Kidney tubule cell (primary cell): Measurements from ENCODE around the gene METAP2.
"Not testable (repeated sequence)": the region's sequence is repeated elsewhere in the genome, so short reads cannot be mapped to it uniquely, and the experiment has no call there.

Experiments
- DNase-seq: peaks from one replicate; pipeline ENCODE4 v3.0.0-alpha.2; 2018; ENCODE audit warnings: low spot score

Gene METAP2

DNA sequence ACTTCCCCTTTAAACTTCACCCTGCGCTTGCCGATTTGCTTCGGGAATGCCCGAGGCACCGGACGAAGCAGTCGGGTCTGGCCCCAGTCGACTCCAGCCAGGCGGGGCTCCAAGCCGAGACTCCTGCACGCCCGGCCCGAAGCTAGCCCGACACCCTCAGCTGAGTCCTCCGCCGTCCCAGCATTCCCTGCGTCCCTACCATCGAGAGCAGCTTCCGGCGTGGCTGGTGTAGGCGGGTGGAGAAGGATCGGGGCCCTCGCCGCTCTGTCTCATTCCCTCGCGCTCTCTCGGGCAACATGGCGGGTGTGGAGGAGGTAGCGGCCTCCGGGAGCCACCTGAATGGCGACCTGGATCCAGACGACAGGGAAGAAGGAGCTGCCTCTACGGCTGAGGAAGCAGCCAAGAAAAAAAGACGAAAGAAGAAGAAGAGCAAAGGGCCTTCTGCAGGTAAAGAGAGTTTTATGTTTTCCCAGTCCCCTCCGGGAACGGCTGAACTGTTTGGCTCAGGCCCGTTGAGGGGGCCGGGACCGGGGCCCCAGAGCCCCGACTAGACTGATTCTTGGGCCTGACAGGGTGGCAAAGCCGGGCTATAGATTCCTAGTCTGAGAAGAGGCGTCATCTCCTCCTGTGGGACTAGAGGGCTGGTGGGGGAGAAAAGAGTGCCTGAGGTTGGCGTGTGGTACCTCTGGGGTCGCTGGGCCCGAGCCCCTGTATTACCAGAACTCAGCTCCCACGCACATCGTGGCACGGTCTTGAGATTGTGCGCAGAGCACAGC, at the start of gene METAP2:
METAP2 (plus strand) TSS at position 269 of the 776 bp plus-strand sequence; CDS start at position 297, 28 bp downstream.
- peak; percentile 98 for DNase-seq

DNA sequence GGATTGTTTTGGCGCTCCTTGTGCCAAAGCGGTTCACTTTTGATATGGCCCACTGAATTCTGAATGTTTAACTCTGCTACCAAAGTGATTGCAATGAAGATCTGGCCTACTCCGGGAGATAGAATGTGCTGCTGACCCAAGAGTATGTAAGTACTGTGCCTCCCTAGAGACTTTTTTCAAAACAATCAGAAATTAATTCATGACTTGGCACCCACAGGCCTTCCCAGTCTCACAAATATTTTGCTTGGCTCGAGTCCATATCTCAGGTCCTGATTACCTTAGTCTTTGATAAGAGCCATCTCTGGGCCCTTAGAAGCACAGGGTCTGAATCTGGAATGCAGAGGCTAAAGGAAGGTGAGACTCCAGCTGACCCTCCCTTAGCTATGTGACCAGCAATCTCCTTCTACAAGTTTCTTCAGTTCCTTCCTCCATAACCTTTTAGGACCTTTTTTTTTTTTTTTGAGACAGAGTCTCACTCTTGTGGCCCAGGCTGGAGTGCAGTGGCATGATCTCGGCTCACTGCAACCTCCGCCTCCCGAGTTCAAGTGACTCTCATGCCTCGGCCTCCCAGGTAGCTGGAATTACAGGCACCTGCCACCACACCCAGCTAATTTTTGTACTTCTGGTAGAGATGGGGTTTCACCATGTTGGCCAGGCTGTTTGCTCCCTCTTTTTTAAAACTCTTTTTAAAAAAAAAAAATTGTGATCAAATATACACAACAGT, 49.5 kb upstream of the METAP2 start:
- peak; percentile 15 for DNase-seq

DNA sequence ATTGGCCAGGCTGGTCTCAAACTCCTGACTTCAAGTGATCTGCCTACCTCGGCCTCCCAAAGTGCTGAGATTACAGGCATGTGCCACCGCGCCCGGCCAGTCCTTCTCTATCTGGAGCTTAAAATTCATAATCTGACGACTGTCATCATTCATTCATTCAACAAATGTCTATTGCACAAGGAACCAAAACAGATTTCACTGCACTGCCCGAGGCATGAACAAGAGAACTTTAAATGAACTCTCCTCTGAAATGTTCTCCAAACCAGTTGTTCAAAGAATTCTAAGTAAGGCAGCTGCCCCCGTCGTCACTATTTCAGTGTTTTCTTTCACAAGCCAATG, 44.8 kb upstream of the METAP2 start:
- DNase-seq = no peak

DNA sequence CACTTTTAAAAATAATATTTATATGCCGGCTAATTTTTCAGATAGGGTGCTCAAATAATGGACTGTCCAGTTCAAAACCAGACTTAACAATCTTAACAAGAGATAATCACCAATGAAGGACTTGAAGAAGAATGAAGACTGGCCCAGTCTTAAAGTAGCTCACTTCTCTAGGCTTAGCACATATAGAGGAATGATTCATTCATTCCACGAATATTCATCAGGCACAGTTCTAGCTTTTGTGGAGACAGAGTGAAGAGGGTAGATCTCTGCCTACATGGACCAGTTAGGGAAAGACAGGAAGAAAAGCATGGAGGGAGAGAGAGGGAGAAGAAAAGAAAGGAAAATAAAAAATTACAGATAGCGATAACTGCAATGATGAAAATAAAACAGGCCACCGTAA, 42.8 kb upstream of the METAP2 start:
- no peak for DNase-seq

DNA sequence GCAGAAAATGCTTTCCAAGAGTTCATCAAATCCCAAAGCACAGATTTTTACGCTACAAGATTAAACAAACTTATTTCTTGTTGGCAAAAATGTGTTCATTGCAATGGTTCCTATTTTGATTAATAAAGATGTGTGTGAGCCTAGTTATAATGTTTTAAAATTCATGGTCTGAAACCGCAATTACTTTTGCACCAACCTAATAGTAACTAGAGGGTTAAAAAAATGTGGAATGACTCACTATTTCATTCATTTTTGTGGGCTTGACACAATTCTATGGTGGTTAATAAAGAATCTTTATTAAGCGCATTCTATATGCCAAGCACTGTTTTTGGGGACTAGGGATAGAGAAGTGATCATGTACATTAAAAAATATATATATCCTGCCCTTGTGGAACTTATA, 38.6 kb upstream of the METAP2 start:
- DNase-seq = no peak

DNA sequence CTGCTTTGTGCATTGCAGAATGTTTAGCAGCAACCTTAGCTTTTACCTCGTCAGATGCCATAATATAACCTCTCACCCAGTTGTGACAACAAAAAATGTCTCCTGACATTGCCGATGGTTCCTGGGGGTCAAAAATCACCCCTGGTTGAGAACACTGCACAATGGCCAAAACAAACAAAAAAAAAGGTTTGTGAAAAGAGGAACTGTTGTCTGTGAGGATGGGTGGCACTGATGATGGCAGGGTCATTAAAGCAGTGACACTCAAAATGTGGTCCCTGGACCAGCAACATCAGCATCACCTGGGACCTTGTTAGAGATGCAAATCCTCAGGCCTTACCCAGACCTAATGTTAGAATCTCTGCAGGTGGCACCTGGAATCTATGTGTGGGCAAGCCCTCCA, 36.4 kb upstream of the METAP2 start:
- no peak for DNase-seq

DNA sequence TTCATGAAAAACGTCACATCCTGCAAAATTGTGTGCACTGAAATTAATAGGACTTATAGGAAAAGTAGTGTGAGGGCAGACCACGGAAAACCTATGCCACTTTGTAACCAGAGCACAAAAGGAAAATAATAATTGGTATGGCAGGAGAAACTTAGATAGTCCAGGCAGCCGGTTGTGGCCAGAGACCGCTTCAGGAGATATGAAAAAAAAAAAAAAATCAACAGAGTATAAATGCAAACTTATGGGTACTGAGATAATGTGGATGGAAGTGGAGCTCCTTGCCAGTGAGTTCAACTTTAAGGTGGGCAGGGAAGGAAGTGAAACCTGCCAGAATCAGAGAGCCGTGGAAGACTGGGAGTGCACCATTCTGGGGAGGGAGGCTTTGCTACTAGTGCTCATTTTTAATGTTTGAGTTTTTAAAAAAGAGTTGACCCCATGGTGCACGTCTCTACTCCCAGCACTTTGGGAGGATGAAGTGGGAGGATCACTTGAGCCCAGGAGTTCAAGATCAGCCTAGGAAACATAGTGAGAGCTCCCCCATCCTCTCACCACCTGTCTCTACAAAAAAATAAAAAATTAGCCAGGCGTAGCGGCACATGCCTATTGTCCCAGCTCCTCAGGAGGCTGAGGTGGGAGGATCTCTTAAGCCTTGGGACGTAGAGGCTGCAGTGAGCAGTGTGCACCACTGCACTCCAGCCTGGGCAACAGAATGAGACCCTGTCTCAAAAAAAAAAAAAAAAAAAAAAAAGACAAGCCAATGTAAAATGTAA, 34.3 kb upstream of the METAP2 start:
- DNase-seq = no peak

DNA sequence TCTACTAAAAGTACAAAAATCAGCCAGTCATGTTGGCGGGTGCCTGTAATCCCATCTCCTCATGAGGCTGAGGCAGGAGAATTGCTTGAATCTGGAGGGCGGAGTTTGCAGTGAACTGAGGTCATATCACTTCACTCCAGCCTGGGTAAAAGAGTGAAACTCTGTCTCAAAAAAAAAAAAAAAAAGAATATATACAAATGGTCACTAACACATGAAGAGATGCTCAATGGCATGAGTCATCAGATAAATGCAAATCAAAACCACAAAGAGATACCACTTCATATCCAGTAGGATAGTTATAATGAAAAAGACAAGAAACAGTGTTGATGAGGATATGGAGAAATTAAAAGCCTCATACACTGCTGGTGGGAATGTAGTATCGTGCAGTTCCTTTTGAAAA, 33.6 kb upstream of the METAP2 start:
- peak; percentile 34 for DNase-seq

DNA sequence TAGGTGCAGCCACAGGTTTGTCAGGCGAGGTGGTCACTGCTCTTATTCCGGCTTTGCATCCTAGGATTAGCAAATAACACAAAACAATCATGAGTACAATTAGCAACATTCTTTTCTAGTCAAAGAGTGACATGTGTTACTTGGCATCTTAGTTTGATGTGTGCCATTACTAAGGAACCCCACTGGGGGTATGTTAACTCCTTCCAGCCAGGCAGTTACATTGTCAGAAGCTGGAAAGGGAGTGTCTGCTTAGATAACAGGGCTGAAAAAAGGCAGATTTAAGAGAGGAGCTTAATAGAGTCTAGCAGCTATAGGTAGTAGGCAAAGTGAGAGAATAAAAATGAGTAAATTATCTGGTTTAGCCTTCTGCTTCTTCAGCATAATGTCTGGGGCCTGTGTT, 30.5 kb upstream of the METAP2 start:
- no peak for DNase-seq

DNA sequence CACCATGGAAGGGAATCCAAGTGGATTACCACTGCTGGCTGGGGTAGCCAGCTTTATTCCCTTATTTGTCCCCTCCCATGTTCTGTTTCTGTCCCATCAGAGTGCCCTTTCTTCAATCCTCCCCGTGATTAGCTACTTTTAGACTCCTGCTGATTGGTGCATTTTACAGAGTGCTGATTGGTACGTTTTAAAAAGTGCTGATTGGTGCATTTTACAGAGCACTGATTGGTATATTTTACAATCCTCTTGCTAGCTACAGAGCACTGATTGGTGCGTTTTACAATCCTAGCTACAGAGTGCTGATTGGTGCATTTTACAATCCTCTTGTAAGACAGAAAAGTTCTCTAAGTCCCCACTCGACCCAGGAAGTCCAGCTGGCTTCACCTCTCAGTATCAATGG, 28.9 kb upstream of the METAP2 start:
- DNase-seq = not testable (repeated sequence)

DNA sequence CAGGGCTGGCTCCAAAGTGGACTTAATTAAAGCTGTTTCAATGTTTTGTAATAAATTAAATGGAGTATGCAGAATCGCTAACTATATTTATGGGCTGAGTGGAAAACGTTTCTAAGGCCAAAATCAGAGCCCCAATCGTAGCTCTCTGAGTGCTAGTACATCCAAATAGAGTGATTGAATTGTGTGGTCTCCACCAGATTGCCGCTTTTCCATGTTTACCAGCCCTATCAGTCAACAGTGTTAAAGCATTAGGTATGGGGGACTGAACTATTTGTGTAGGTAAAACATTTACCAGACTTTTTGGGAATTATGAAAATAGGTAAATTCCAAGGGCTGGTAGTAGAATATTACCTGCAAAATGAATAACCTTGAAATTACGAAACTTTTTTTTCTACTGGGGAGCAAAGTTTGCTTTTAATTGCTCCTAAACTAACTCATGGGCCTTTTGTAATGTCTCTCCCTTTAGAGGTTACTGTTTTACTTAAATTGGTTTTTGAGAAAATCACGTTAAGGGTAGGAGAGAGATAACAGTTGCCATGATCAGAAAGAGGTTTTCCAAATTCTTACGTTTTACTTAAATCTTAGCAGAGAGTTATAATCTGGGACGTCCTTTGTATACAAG, 28.0 kb upstream of the METAP2 start:
- DNase-seq = no peak

DNA sequence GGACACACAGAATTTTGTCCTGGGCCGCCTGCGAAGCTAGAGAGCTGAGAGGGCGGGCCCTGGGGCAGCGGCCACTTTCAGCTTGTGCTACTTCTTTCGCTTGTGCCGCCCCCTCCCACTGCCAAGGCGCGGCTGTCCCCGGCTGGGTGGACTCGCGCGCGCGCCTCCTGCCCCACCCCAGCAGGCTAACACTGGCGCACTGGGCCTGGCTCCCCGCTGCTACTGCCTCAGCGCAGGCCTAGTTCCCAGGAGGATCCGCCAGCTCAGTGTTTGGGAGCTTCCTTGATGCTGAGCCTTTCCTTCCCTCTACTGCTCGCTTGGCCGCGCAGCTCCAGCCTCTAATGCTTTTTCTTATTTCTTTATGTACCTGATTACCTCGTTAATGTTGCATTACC, 27.4 kb upstream of the METAP2 start:
- peak; percentile 29 for DNase-seq

DNA sequence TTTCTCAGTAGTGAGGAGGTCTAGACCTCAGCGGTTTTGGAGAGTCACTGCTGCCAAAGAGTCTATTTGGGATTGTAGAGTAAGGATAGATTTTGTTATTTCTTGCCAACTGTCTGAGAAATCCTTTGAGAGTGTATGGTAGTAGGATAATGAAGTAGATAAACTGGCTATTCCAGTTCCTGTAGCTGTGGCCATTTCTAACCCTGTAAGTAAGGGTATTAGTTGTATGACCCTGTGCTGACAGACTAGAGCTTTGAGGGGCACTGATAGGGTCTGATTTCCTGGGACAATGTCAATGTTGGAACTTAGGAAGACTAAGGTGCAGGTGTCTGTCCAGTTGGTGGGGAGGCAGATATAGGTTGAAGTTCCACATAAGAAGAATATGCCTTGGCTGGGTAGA, 24.3 kb upstream of the METAP2 start:
- DNase-seq = not testable (repeated sequence)

DNA sequence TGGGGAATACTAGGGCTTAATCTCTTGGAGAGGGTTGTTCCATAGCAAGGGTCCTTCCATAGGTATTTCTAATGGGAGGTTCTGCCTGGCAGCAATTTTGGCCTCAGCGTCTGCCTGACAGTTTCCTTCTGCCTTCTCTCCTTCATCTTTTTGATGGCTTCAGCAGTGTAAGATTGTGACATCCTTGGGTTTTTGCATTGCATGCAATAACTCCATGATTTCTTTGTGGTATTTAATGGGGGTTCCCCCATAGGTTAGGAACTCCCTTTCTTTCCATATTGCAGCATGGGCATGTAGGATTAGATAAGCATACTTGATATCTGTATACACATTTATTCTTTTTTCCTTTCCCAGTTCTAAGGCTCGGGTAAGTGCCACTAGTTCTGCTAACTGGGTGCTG, 21.5 kb upstream of the METAP2 start:
- DNase-seq = not testable (repeated sequence)

DNA sequence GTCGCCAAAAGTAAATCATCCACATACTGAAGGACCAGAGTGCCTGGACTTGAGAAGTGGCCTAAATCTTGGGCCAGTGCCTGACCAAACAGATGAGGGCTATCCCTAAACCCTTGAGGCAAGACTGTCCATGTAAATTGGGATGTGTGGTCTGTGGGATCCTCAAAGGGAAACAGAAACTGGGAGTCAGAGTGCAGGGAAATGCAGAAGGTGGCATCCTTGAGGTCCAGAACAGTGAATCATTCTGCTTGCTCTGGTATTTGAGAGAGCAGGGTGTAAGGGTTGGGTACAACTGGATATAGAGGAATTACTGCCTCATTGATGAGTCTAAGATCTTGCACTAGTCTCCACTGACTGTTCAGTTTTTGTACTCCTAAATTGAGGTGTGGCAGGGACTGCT, 20.1 kb upstream of the METAP2 start:
- DNase-seq = peak; percentile 76

DNA sequence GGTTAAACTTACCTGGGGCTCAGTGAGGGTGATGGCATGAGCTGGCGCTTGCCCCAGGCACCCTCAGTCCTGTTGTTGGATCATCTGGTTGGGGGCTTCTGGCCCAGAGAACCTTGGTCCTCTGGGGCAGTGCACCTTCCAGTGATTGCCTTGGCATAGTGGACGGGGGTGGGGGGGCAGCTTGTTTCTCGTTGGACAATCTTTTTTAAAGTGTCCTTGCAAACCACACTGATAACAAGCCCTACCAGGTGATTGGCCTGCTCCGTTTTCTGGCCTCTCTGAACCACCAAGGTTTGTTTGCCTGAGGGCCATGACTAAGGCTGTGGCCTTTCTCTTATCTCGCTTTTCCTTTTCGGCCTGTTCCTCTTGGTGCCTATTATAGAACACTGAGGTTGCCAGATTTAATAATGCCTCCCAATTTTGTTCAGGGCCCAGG, 19.2 kb upstream of the METAP2 start:
- DNase-seq = not testable (repeated sequence)

DNA sequence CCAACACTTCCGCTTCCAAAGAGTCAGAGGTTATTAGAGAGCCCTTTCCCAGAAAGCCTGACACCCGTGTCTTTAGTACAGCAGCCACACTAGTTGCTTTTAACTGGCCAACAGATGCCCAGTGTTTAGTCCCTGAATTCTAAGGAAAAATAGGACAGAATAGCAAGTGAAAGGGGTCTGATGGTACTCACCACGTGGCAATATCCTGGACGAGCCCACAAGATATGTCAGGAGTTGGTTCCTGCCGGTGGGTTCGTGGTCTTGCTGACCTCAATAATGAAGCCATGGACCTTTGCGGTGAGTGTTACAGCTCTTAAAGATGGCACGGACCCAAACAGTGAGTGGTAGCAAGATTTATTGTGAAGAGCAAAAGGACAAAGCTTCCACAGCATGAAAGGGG, 16.3 kb upstream of the METAP2 start:
- DNase-seq = not testable (repeated sequence)

DNA sequence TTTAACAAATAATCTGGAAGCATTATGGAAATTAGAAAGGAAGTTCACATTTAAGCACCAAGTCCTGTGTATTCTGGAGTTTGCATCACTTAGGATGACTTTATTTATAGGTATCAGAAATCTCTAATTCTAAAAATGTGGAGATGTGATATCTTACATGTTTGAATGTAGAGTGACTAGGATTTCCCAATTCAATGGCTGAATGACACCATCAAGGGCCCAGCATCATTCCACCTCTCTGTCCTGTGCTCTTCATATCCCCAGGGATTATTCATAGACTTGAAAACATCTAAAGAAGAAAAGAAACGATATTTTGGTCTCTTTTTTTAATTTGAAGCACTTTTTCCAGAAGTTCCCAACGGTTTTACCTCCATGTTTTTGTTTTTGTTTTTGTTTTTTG, 15.2 kb upstream of the METAP2 start:
- DNase-seq = no peak

DNA sequence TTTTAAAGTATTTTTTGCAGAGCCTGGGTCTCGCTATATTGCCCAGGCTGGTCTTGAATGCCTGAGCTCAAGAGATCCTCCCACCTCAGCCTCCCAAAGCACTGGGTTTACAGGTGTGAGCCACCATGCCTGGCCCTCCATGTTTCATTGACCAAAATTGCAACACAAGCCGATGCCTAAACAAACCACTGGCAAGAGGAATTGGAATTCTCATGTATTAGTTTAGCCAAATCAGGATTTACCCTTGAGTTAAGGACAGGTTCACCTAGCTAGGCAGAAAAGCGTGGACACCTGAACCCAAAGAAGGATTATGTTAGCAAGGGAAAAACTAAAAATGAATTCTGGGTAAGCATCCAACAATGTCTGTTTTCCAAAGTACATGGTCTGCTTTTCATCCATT, 14.6 kb upstream of the METAP2 start:
- DNase-seq = no peak

DNA sequence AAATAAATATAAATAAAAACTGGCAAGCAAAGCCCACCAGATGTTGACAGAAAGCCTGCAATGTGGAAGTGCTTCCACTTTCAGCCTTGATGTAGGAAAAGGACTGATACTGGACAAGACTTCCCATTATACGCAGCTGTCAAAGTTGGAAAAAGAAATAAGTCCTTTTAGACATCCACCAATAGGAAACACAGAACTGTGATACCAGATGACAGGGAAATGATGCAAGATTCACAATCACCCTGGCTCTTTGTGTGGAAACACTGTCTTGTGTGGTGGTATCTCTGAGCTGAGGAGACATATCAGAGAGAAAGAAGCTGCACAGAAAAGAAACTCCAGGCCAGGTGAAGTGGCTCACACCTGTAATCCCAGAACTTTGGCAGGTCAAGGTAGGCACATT, 13.8 kb upstream of the METAP2 start:
- no peak for DNase-seq

DNA sequence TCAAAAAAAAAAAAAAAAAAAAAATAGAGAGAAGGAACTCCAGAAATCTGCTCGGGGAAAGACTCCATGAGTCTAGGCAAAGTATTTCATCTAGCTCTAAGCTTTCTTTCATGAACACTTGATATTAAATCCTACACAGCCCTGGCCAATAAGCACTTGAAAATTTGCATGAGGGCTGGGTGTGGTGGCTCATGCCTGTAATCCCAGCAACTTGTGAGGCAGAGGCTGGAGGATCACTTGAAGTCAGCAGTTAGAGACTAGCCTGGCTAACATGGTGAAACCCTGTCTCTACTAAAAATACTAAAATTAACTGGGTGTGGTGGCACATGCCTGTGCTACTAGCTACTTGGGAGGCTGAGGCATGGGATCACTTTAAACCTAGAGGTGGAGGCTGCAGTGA, 13.1 kb upstream of the METAP2 start:
- DNase-seq = no peak

DNA sequence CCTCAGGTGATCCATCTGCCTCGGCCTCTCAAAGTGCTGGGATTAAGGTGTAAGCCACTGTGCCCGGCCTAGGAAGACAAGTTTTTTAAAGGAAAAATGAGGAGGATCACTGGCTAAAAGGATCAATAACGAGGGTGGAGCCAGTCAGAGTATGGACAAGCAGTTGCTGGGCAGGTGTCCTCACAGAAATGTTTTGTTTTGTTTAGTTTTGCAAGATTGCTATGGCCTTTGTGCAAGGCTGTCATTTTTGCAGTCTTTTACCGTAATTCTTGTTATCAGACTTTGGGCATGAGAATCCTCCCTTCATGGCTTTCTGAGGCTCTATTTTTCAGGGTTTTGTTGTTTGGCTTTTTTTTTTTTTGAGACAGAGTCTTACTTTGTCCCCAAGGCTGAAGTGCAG, 11.9 kb upstream of the METAP2 start:
- DNase-seq = no peak

DNA sequence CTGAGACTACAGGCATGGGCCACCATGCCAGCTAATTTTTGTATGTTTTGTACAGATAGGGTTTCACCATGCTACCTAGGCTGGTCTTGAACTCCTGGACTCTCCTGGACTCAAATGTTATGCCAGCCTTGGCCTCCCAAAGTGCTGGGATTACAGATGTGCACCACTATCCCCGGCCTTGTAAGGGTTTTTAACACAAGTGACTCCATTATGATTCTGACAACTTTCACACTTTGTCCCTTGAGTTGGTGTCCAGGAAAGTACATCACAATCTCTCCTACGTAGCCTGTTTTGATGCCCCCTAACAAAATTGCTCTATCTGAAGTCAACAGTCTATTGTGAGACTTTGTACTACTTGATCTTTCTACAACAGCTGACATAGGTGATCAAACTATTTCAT, 11.4 kb upstream of the METAP2 start:
- no peak for DNase-seq
